ENCODE data around the gene OR52M1.

The OR52M1 gene

GRCh38 chr11:4541071-4541470 lies 3.9 kb upstream of the OR52M1 start:
- no peak for DNase-seq (ENCODE audit: low read depth)
- H3K4me3 ChIP-seq (replicated peaks; ENCODE audit: low read depth, low read length), result no peak overlapping the region
- TF ChIP-seq CTCF (IDR thresholded peaks at IDR 0.05; ENCODE audit: low read length, missing control alignments), result no peak

GRCh38 chr11:4543561-4543960 lies 1.4 kb upstream of the OR52M1 start:
- peak; percentile 1 for DNase-seq (ENCODE audit: low read depth)
- H3K4me3 ChIP-seq (replicated peaks; ENCODE audit: low read depth, low read length), result no peak overlapping the region
- TF ChIP-seq CTCF (IDR thresholded peaks at IDR 0.05; ENCODE audit: low read length, missing control alignments), result no peak

- DNase-seq (ENCODE audit: low read depth), result no peak
- H3K4me3 ChIP-seq (replicated peaks; ENCODE audit: low read depth, low read length), result no peak overlapping the region
- no peak for TF ChIP-seq CTCF (IDR thresholded peaks at IDR 0.05; ENCODE audit: low read length, missing control alignments)
Observed at GRCh38 chr11:4546878-4547277, 1.9 kb downstream of the OR52M1 start.

GRCh38 chr11:4547416-4547815 lies 2.4 kb downstream of the OR52M1 start:
- no peak for DNase-seq (ENCODE audit: low read depth)
- H3K4me3 ChIP-seq (replicated peaks; ENCODE audit: low read depth, low read length), result no peak overlapping the region
- no peak for TF ChIP-seq CTCF (IDR thresholded peaks at IDR 0.05; ENCODE audit: low read length, missing control alignments)

- peak; percentile 4 for DNase-seq (ENCODE audit: low read depth)
- no peak overlapping the region for H3K4me3 ChIP-seq (replicated peaks; ENCODE audit: low read depth, low read length)
- peak; percentile 20 for TF ChIP-seq CTCF (IDR thresholded peaks at IDR 0.05; ENCODE audit: low read length, missing control alignments)
Observed at GRCh38 chr11:4551346-4551979, 6.5 kb downstream of the OR52M1 start.

- no peak for DNase-seq (ENCODE audit: low read depth)
- no peak overlapping the region for H3K4me3 ChIP-seq (replicated peaks; ENCODE audit: low read depth, low read length)
- no peak for TF ChIP-seq CTCF (IDR thresholded peaks at IDR 0.05; ENCODE audit: low read length, missing control alignments)
Observed at GRCh38 chr11:4559527-4560440, 14.8 kb downstream of the OR52M1 start.
